ENCODE results near the gene TMF1. TPM values are rescaled to one million over a fixed set of nuclear protein-coding genes. Genes with fewer than 3 reads are reported as not detected.

TMF1 gene
- total RNA-seq, 2 experiments from 2014 or later: 37.1 to 42.1 TPM

DNA sequence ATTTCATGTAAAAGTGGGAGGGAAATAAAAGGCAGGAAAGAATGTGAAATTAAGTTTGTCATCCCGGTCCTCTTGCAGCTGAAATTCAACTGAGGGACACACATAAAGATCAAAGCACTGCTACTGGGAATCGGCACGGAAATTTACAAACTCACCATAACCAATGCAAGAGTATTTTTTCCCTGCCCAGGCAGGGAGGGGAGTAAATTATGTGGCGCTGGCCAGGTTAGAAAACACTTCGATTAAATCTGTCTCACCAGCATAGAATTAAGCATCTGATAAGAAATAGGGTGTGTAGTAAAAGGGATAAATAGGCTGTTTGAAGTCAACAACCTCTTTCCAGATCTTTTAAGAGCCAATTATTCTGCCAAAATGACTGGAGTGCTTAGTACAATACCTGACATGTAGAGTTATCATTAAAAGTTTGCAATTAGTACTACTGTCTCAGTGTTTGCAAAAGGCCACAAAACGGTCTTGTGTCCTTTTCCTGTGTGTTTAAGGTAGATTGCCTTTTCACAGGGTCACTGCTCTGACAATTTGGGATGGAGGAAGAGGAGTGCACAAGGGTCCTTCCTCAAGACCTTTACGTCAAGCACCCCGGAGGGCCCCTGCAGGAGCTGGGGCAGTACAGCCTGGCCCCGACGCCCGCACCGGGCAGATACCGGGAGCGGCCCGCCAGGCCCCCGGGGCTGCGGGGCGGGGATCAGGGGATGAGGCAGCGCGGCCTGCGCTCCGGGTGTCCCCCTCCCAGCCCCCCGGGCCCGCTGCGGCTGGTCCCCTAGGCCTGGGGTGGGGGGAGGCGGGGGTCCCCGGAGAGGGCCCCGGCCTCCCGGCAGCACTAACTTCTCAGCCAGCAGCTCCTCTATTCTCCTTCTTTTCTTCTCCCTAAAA, 27.4 kb upstream of the TMF1 start:
- ChIA-PET CTCF (interaction anchor here (1.2 kb wide), 1 partner anchor 20 kb away, joined by 3 read pairs; no protein-coding TSS in a partner anchor), POLR2A (interaction anchor here (0.6 to 6.1 kb wide), 5 partner anchors 12 to 28 kb away, joined by 3 to 81 read pairs (median 7); partner anchors contain the start of gene TMF1)
- H3K9me3 Mint-ChIP-seq: no peaks in the 10 kb centered on the region
- no peaks in the 10 kb centered on the region for H3K27me3 Mint-ChIP-seq
- peak overlapping the region; percentile 78 for H3K4me3 Mint-ChIP-seq
- H3K36me3 Mint-ChIP-seq: peaks cover 8% of the 10 kb centered on the region
- DNase-seq: peak; percentile 25
- peak overlapping the region; percentile 75 for H3K27ac Mint-ChIP-seq
- intact Hi-C loops (cut with micrococcal nuclease): loop anchor here (1.0 to 5.0 kb wide), 3 partner anchors 14 to 1983 kb away; no protein-coding TSS in a partner anchor
- H3K4me1 Mint-ChIP-seq (ENCODE audit: low read depth): peaks cover 60% of the 10 kb centered on the region

DNA sequence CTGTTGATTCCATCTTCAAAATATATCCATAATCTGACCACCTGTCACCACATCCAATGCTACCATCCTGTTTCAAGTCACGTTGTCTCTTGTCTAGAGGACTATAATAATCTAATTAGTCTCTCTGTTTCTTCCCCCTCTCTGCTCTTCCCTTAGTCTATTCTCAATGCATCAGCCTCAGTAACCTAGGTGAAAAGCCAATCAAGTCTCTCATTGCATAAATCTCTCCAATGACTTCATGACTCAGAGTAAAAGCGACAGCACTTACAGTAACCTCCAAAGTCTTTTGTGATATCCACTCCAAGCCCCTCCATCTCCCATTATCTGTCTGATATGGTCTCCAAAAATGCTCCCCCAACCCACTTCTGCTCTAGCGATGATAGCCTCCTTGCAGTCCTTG, 20.8 kb upstream of the TMF1 start:
- no peak for DNase-seq
- CTCF ChIA-PET: no interaction called here
- peaks cover 37% of the 10 kb centered on the region for H3K36me3 Mint-ChIP-seq
- H3K4me3 Mint-ChIP-seq: no peak overlapping the region
- peaks cover 30% of the 10 kb centered on the region for H3K4me1 Mint-ChIP-seq (ENCODE audit: low read depth)
- no peaks in the 10 kb centered on the region for H3K9me3 Mint-ChIP-seq
- no peaks in the 10 kb centered on the region for H3K27me3 Mint-ChIP-seq
- intact Hi-C loops (cut with micrococcal nuclease): no loop called here
- POLR2A ChIA-PET: no interaction called here
- H3K27ac Mint-ChIP-seq: no peak overlapping the region

DNA sequence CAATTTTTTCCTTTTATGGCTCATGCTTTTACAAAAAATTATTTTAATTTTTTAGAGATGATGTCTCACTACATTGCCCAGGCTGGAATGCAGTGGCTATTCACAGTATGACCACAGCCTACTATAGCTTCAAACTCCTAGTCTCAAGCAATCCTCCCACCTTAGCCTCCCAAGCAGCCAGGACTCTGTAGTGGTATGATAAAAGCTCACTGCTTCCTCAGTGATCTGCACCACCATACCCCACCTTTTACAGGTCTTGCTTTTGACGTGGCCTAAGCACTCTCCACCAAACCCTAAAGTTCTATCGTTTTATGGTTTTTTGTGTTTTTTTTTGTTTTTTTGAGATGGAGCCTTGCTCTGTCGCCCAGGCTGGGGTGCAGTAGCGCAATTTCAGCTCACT, 14.0 kb upstream of the TMF1 start:
- Mint-ChIP-seq H3K4me1 (ENCODE audit: low read depth) (peaks cover 36% of the 10 kb centered on the region), H3K27ac (peak overlapping the region; percentile 76), H3K36me3 (peaks cover 31% of the 10 kb centered on the region), H3K4me3 (no peak overlapping the region), H3K27me3 (no peaks in the 10 kb centered on the region), H3K9me3 (no peaks in the 10 kb centered on the region)
- CTCF ChIA-PET: interaction anchor here (3.6 kb wide), 1 partner anchor 13 kb away, joined by 13 read pairs; the partner anchor contains the start of gene TMF1
- intact Hi-C loops (cut with micrococcal nuclease): no loop called here
- DNase-seq: no peak
- POLR2A ChIA-PET: interaction anchor here (0.8 to 1.8 kb wide), 3 partner anchors 16 to 20 kb away, joined by 3 to 5 read pairs (median 4); no protein-coding TSS in a partner anchor

DNA sequence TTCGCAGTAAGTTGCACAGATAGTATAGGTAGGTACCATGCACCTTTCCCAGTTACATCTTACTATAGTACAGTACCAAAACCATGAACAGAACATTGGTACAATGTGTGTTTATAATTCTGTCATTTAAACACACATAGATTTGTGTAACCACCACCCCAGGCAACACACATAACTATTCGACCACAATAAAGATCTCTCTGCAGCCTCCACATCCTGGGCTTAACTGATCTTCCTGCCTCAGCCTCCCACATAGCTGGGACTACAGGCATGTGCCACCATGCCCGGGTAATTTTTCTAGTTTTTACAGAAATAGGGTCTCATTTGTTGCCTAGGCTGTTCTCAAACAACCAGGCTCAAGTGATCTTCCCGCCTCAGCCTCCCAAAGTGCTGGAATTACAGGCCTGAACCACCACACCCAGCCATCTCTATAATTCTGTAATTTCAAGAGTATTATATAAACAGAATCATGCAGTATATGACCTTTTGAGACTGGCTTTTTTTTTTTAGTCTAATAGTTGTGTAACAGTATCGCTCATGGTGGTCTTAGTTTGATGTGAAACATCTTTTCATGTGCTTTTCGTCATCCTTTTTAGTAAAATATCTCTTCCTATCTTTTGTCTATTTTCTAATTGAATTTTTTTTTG, 13.3 kb upstream of the TMF1 start:
- peaks cover 40% of the 10 kb centered on the region for H3K4me1 Mint-ChIP-seq (ENCODE audit: low read depth)

DNA sequence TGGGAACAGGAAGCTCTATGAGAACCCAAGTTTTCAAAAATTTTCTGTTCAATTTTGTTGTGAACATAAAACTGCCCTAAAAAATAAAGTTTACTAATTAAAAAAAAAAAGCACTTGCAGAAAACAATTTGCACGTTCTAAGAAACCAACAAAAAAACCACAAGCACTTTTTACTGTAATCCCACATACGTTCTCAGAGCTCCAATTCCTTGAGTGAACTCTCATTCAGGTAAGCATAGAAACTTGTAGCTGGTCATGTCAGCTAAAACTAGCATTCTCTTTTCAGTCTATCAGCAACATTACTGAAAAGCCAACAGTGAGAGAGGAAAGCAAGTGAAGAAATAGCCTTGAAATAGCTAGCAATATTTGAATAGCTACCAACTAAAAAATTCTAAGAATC, 11.5 kb upstream of the TMF1 start:
- ChIA-PET CTCF (interaction anchor here (3.6 kb wide), 1 partner anchor 11 kb away, joined by 13 read pairs; the partner anchor contains the start of gene TMF1), POLR2A (interaction anchor here (0.7 to 2.3 kb wide), 4 partner anchors 11 to 29 kb away, joined by 3 to 9 read pairs (median 3); partner anchors contain the start of genes ARL6IP5 and TMF1)
- Mint-ChIP-seq H3K9me3 (peaks cover 5% of the 10 kb centered on the region), H3K27ac (peak overlapping the region; percentile 75), H3K27me3 (no peaks in the 10 kb centered on the region), H3K4me3 (no peak overlapping the region), H3K36me3 (peaks cover 41% of the 10 kb centered on the region), H3K4me1 (ENCODE audit: low read depth) (peaks cover 55% of the 10 kb centered on the region)
- DNase-seq: no peak
- intact Hi-C loops (cut with micrococcal nuclease): no loop called here

More for the DNA sequence above, 13.3 kb upstream of the TMF1 start:
- peak overlapping the region; percentile 23 for H3K4me3 Mint-ChIP-seq
- DNase-seq: peak; percentile 50
- H3K27me3 Mint-ChIP-seq: no peaks in the 10 kb centered on the region
- intact Hi-C loops (cut with micrococcal nuclease): loop anchor here (1.0 kb wide), 1 partner anchor 15 kb away; the partner anchor contains the start of gene UBA3
- H3K9me3 Mint-ChIP-seq: peaks cover 5% of the 10 kb centered on the region
- peak overlapping the region; percentile 76 for H3K27ac Mint-ChIP-seq
- H3K36me3 Mint-ChIP-seq: peaks cover 30% of the 10 kb centered on the region
- POLR2A ChIA-PET: interaction anchor here (0.7 to 2.3 kb wide), 4 partner anchors 13 to 34 kb away, joined by 3 to 9 read pairs (median 4); no protein-coding TSS in a partner anchor
- CTCF ChIA-PET: interaction anchor here (0.7 to 3.6 kb wide), 2 partner anchors 13 to 217 kb away, joined by 3 to 13 read pairs; partner anchors contain the start of gene TMF1

DNA sequence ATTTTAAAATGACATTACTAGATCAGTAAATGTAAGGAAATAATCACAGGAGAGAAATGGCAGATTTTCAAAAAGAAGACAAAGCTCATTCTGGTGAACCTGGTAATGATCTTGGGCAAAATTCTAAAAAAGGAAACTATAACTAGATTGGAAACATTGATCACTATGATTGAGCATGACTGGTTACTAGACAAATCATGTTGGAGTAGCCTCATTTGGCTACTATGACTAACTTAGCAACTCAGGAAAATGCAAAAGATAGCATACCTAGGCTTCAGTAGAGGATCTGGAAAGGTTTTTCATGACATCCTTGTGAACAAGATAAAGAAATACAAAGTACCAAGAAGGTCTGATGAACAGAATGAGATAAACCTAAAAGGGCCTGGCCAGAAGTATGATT, 7.6 kb upstream of the TMF1 start:
- Mint-ChIP-seq H3K4me3 (no peak overlapping the region), H3K4me1 (ENCODE audit: low read depth) (peaks cover 45% of the 10 kb centered on the region), H3K27ac (peak overlapping the region; percentile 93), H3K9me3 (peaks cover 5% of the 10 kb centered on the region), H3K27me3 (no peaks in the 10 kb centered on the region), H3K36me3 (peaks cover 56% of the 10 kb centered on the region)
- ChIA-PET POLR2A (interaction anchor here (0.9 to 4.4 kb wide), 4 partner anchors 10 to 46 kb away, joined by 3 to 38 read pairs (median 4); partner anchors contain the start of genes ARL6IP5 and EOGT), CTCF (interaction anchor here (1.4 to 1.5 kb wide), 2 partner anchors 23 to 35 kb away, joined by 3 to 5 read pairs; no protein-coding TSS in a partner anchor)
- no peak for DNase-seq
- intact Hi-C loops (cut with micrococcal nuclease): loop anchor here (1.0 kb wide), 2 partner anchors 8 to 25 kb away; partner anchors contain the start of gene ARL6IP5

DNA sequence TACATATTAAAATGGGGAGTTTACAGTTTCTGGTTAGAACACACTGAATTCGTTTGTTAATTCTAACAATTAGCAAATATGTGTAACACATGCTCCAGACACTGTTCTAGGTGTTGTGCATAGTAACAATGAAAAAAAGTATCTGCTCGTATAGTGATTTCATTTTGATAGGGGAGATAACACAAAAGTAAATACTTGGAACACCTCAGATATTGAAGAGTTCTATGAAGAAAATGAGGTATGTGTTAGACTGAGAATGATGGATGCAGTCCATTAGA, 6.8 kb upstream of the TMF1 start:
- Mint-ChIP-seq H3K9me3 (peaks cover 5% of the 10 kb centered on the region), H3K27ac (peak overlapping the region; percentile 93), H3K27me3 (no peaks in the 10 kb centered on the region), H3K36me3 (peaks cover 54% of the 10 kb centered on the region), H3K4me1 (ENCODE audit: low read depth) (peaks cover 37% of the 10 kb centered on the region), H3K4me3 (no peak overlapping the region)
- intact Hi-C loops (cut with micrococcal nuclease): loop anchor here (1.0 kb wide), 2 partner anchors 8 to 25 kb away; partner anchors contain the start of gene ARL6IP5
- POLR2A ChIA-PET: interaction anchor here (0.6 to 4.4 kb wide), 2 partner anchors 26 to 49 kb away, joined by 4 to 38 read pairs; partner anchors contain the start of gene ARL6IP5
- CTCF ChIA-PET: interaction anchor here (1.5 kb wide), 2 partner anchors 31 to 36 kb away, joined by 3 read pairs; no protein-coding TSS in a partner anchor
- DNase-seq: no peak

DNA sequence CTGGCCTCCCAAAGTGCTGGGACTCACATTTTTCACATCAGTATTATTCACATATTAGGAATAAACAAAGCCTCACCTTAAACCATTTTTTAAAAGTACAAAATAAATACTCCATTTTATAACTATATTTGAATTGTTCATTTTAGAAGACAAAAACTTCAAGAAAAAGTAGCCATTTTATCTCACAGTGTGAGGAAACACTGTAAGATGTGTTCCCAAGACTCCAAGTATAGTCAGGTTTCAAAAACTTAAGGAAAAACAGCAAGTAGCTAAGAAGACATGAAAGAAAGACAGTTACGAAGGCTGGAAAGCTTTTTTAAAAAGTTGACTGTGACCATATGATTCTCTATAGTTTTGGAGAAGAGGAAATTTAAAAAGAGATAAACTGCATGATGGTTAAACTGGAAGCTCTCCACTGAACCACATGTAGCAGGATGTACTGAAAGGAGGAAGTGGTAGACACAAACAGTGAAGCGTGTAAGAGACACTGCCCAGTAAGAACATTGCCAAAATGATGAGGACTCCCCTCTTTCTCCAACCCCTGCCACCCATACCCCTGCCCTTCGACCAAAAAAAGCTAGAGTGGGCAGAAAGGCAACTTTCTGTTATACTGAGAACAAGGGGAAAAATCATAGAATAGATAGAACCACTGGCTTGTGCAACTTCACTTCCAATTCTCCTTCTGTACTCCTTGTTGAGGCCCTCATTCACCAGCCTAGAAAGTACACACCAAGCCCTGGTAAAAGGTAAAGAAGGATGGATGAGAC, 6.2 kb upstream of the TMF1 start:
- POLR2A ChIA-PET: interaction anchor here (0.6 to 4.4 kb wide), 3 partner anchors 18 to 49 kb away, joined by 3 to 38 read pairs (median 4); partner anchors contain the start of gene ARL6IP5
- Mint-ChIP-seq H3K4me3 (no peak overlapping the region), H3K27me3 (no peaks in the 10 kb centered on the region), H3K36me3 (peaks cover 54% of the 10 kb centered on the region), H3K4me1 (ENCODE audit: low read depth) (peaks cover 32% of the 10 kb centered on the region), H3K9me3 (peaks cover 5% of the 10 kb centered on the region), H3K27ac (peak overlapping the region; percentile 93)
- CTCF ChIA-PET: interaction anchor here (1.5 kb wide), 2 partner anchors 32 to 36 kb away, joined by 3 read pairs; no protein-coding TSS in a partner anchor
- intact Hi-C loops (cut with micrococcal nuclease): no loop called here
- no peak for DNase-seq

DNA sequence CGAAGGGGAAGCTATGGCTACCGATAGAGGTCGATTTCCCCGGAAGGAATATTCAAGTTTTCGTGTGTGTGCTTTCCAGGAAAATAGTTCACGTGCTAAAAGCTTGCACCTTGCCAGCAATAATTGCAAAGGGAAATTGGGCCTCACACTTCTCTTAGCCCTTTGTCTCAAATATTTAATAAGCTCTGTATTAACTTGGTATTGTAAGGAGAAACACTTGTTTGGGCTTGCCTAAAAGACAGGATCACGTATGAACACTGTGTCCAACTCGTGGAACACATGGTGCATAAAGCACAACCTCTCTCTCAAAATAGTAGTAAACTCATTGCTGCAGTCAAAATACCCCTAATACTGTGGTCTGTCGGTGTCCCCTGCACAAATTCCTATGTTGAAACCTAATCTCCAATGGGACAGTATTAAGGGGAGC, 352 bp upstream of the TMF1 start:
- intact Hi-C loops (cut with micrococcal nuclease): loop anchor here (1.0 to 2.0 kb wide), 2 partner anchors 20 to 32 kb away; partner anchors contain the start of gene ARL6IP5
- Mint-ChIP-seq H3K4me3 (peak overlapping the region; percentile 98), H3K36me3 (peaks cover 38% of the 10 kb centered on the region), H3K27ac (peak overlapping the region; percentile 97), H3K4me1 (ENCODE audit: low read depth) (peaks cover 32% of the 10 kb centered on the region), H3K27me3 (peaks cover 2% of the 10 kb centered on the region), H3K9me3 (no peaks in the 10 kb centered on the region)
- POLR2A ChIA-PET: interaction anchor here (0.5 to 5.3 kb wide), 12 partner anchors 10 to 274 kb away, joined by 3 to 28 read pairs (median 4); partner anchors contain the start of genes ARL6IP5, EOGT and UBA3
- DNase-seq: no peak
- CTCF ChIA-PET: interaction anchor here (1.1 to 2.7 kb wide), 8 partner anchors 12 to 109 kb away, joined by 3 to 13 read pairs (median 4); no protein-coding TSS in a partner anchor

DNA sequence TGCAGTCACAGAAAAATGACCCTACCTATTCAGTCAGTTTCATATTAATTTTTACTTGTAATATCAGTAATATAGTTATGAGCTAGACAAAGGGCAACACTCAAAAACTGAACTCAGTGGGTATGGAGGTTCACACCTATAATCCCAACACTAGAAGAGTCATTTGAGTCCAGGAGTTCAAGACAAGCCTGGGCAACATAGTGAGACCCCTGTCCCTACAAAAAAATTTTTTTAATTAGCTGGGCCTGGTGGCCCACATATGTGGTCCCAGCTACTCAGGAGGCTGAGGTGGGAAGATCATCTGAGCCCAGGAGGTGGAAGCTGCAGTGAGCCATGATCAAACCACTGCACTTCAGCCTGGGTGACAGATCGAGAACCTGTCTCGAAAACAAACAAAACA, 3.1 kb downstream of the TMF1 start:
- ChIA-PET CTCF (interaction anchor here (0.7 kb wide), 1 partner anchor 246 kb away, joined by 3 read pairs; no protein-coding TSS in a partner anchor), POLR2A (interaction anchor here (1.5 to 5.3 kb wide), 3 partner anchors 11 to 37 kb away, joined by 4 to 28 read pairs (median 5); partner anchors contain the start of gene ARL6IP5)
- Mint-ChIP-seq H3K4me1 (ENCODE audit: low read depth) (peaks cover 45% of the 10 kb centered on the region), H3K36me3 (peaks cover 39% of the 10 kb centered on the region), H3K9me3 (no peaks in the 10 kb centered on the region), H3K27me3 (peaks cover 2% of the 10 kb centered on the region), H3K4me3 (no peak overlapping the region), H3K27ac (no peak overlapping the region)
- intact Hi-C loops (cut with micrococcal nuclease): no loop called here
- no peak for DNase-seq
